HEK293 (cell line): Measurements from ENCODE around the gene NSMCE4A.

Source experiments
- GLIS2 ChIP-seq: fragments of 450-650 bp; formaldehyde crosslinking; IDR thresholded peaks from 2 replicates; pipeline ENCODE4 v1.5.1; 2016; ENCODE audit warnings: missing biosample characterization, missing genetic modification characterization
- IKZF3 ChIP-seq: fragments of 450-650 bp; IDR thresholded peaks from 2 replicates; pipeline ENCODE4 v1.5.0; 2018; ENCODE audit warnings: missing biosample characterization, mild to moderate bottlenecking, missing genetic modification characterization, moderate library complexity
- KLF17 ChIP-seq: fragments of 450-650 bp; formaldehyde crosslinking; IDR thresholded peaks from 2 replicates; pipeline ENCODE4 v1.5.1; 2016; ENCODE audit warnings: missing biosample characterization, missing genetic modification characterization
- MEIS1 ChIP-seq: sonication (generic); formaldehyde crosslinking; IDR thresholded peaks from 2 replicates; pipeline ENCODE4 v1.8.1; 2022; ENCODE audit warnings: missing genetic modification reagents, mild to moderate bottlenecking, borderline replicate concordance
- PRDM1 ChIP-seq: fragments of 450-650 bp; formaldehyde crosslinking; IDR thresholded peaks from 2 replicates; pipeline ENCODE4; 2016; ENCODE audit warnings: missing biosample characterization, missing genetic modification characterization
- PRDM2 ChIP-seq: fragments of 450-650 bp; formaldehyde crosslinking; IDR thresholded peaks from 2 replicates; pipeline ENCODE4 v1.5.1; 2016; ENCODE audit warnings: missing biosample characterization, missing genetic modification characterization, borderline replicate concordance
- SCRT2 ChIP-seq: fragments of 450-650 bp; formaldehyde crosslinking; IDR thresholded peaks from 2 replicates; pipeline ENCODE4 v1.5.1; 2016; ENCODE audit warnings: missing biosample characterization, missing genetic modification characterization
- SP3 ChIP-seq: fragments of 450-650 bp; formaldehyde crosslinking; IDR thresholded peaks from 2 replicates; pipeline ENCODE4 v1.5.1; 2016; ENCODE audit warnings: missing biosample characterization, missing genetic modification characterization
- ZBTB6 ChIP-seq: fragments of 450-650 bp; formaldehyde crosslinking; IDR thresholded peaks from 2 replicates; pipeline ENCODE4 v1.5.1; 2017; ENCODE audit warnings: missing biosample characterization, missing genetic modification characterization
- ZNF10 ChIP-seq: fragments of 450-650 bp; formaldehyde crosslinking; IDR thresholded peaks from 2 replicates; pipeline ENCODE4 v1.5.1; 2017; ENCODE audit warnings: missing biosample characterization, missing genetic modification characterization
- ZNF121 ChIP-seq: fragments of 450-650 bp; formaldehyde crosslinking; IDR thresholded peaks from 2 replicates; pipeline ENCODE4 v1.5.1; 2016; ENCODE audit warnings: missing biosample characterization, missing genetic modification characterization
- ZNF140 ChIP-seq: fragments of 450-650 bp; formaldehyde crosslinking; IDR thresholded peaks from 2 replicates; pipeline ENCODE4 v1.5.1; 2016; ENCODE audit warnings: missing biosample characterization, missing genetic modification characterization
- ZNF223 ChIP-seq: fragments of 450-650 bp; formaldehyde crosslinking; IDR thresholded peaks from 2 replicates; pipeline ENCODE4 v1.5.1; 2016; ENCODE audit warnings: missing biosample characterization, missing genetic modification characterization
- ZNF239 ChIP-seq: fragments of 450-650 bp; formaldehyde crosslinking; IDR thresholded peaks from 2 replicates; pipeline ENCODE4 v1.5.1; 2016; ENCODE audit warnings: missing biosample characterization, missing genetic modification characterization
- ZNF280C ChIP-seq: fragments of 450-650 bp; formaldehyde crosslinking; IDR thresholded peaks from 2 replicates; pipeline ENCODE4 v1.5.1; 2016; ENCODE audit warnings: missing biosample characterization, missing genetic modification characterization
- ZNF280D ChIP-seq: fragments of 450-650 bp; formaldehyde crosslinking; IDR thresholded peaks from 2 replicates; pipeline ENCODE4 v1.5.1; 2016; ENCODE audit warnings: missing biosample characterization, missing genetic modification characterization
- ZNF335 ChIP-seq: fragments of 450-650 bp; formaldehyde crosslinking; conservative IDR thresholded peaks from 2 replicates; pipeline ENCODE4 v1.5.1; 2016; ENCODE audit warnings: missing biosample characterization, missing genetic modification characterization
- ZNF530 ChIP-seq: fragments of 450-650 bp; formaldehyde crosslinking; IDR thresholded peaks from 2 replicates; pipeline ENCODE4 v1.5.1; 2016; ENCODE audit warnings: low read depth, missing biosample characterization, missing genetic modification characterization
- ZNF548 ChIP-seq: fragments of 450-650 bp; formaldehyde crosslinking; IDR thresholded peaks from 2 replicates; pipeline ENCODE4 v1.5.1; 2016; ENCODE audit warnings: missing biosample characterization, missing genetic modification characterization
- ZNF558 ChIP-seq: fragments of 450-650 bp; formaldehyde crosslinking; IDR thresholded peaks from 2 replicates; pipeline ENCODE4 v1.5.1; 2016; ENCODE audit warnings: missing biosample characterization, missing genetic modification characterization
- ZNF571 ChIP-seq: fragments of 450-650 bp; formaldehyde crosslinking; IDR thresholded peaks from 2 replicates; pipeline ENCODE4 v1.5.0; 2017; ENCODE audit warnings: missing biosample characterization, missing genetic modification characterization
- ZNF600 ChIP-seq: fragments of 450-650 bp; formaldehyde crosslinking; IDR thresholded peaks from 2 replicates; pipeline ENCODE4 v1.5.1; 2016; ENCODE audit warnings: missing biosample characterization, missing genetic modification characterization
- ZNF660 ChIP-seq: fragments of 450-650 bp; IDR thresholded peaks from 2 replicates; pipeline ENCODE4 v1.5.1; 2018; ENCODE audit warnings: missing biosample characterization, mild to moderate bottlenecking, missing genetic modification characterization
- ZNF707 ChIP-seq: fragments of 450-650 bp; formaldehyde crosslinking; IDR thresholded peaks from 2 replicates; pipeline ENCODE4 v1.5.1; 2016; ENCODE audit warnings: missing biosample characterization, missing genetic modification characterization
- ZSCAN23 ChIP-seq: fragments of 450-650 bp; formaldehyde crosslinking; IDR thresholded peaks from 2 replicates; pipeline ENCODE4 v1.5.1; 2016; ENCODE audit warnings: missing biosample characterization, missing genetic modification characterization
- ZSCAN30 ChIP-seq: fragments of 450-650 bp; IDR thresholded peaks from 2 replicates; pipeline ENCODE4 v1.5.1; 2018; ENCODE audit warnings: missing biosample characterization, mild to moderate bottlenecking, missing genetic modification characterization, moderate library complexity
- ZXDB ChIP-seq: fragments of 450-650 bp; formaldehyde crosslinking; IDR thresholded peaks from 2 replicates; pipeline ENCODE4 v1.5.1; 2016; ENCODE audit warnings: missing biosample characterization, missing genetic modification characterization

Gene NSMCE4A

GRCh38 chr10:122018951-122019413 lies 44.0 kb upstream of the NSMCE4A start (continued):
- TF ChIP-seq PRDM2 (tag by site-specific recombination) (no peak), ZNF121 (tag by site-specific recombination) (no peak), ZNF548 (tag by site-specific recombination) (no peak), PRDM1 (tag by site-specific recombination) (no peak), ZXDB (tag by site-specific recombination) (peak; percentile 52; the same call in 1 of the 2 replicates), ZNF140 (tag by site-specific recombination) (no peak), SP3 (peak; percentile 53; the same call in 1 of the 2 replicates), ZNF571 (tag by site-specific recombination) (no peak), GLIS2 (tag by site-specific recombination) (peak; percentile 52; the same call in 1 of the 2 replicates), IKZF3 (no peak), ZBTB6 (tag by site-specific recombination) (no peak), ZNF10 (peak; percentile 68), ZNF558 (tag by site-specific recombination) (peak; percentile 40; the same call in 1 of the 2 replicates), SCRT2 (tag by site-specific recombination) (peak; percentile 92), ZSCAN30 (tag by site-specific recombination) (no peak), ZNF335 (tag by site-specific recombination) (peak; percentile 99), ZNF239 (tag by site-specific recombination) (no peak), ZNF660 (no peak), MEIS1 (no peak), ZNF600 (tag by site-specific recombination) (peak; percentile 67), KLF17 (peak; percentile 46; the same call in 1 of the 2 replicates), ZNF223 (tag by site-specific recombination) (no peak), ZNF280C (no peak), ZSCAN23 (tag by site-specific recombination) (no peak), ZNF707 (no peak), ZNF280D (tag by site-specific recombination) (no peak), ZNF530 (tag by site-specific recombination) (no peak)
